Neural cell (in vitro differentiated cells): Measurements from ENCODE around the gene KRT10. TPM values are rescaled to one million over a fixed set of nuclear protein-coding genes. Genes with fewer than 3 reads are reported as not detected.

ENCODE experiments used
- H2AFZ ChIP-seq: fragments of 200-600, 300-800 bp; sonication (generic), shearing (Covaris generic); 2 replicates; pipeline ENCODE4 v1.6.0; 2014; ENCODE audit warnings: low read depth, mild to moderate bottlenecking, antibody characterized with exemption, low read length, moderate library complexity
- H3F3A ChIP-seq: fragments of 200-600 bp; shearing (Covaris generic); 2 replicates; pipeline ENCODE4 v1.6.1; 2016; ENCODE audit warnings: mild to moderate bottlenecking, moderate library complexity, mixed read lengths, antibody characterized with exemption, low read length; ENCODE audit not compliant: insufficient read depth, poor library complexity, severe bottlenecking
- H3K27ac ChIP-seq: fragments of 200-600, 300-800 bp; sonication (generic), shearing (Covaris generic); 2 replicates; pipeline ENCODE4 v1.5.1; 2014; ENCODE audit warnings: mild to moderate bottlenecking, low read length, moderate library complexity
- H3K27me3 ChIP-seq: fragments of 300-800, 200-600 bp; sonication (generic), shearing (Covaris generic); 2 replicates; pipeline ENCODE4 v1.6.0; 2014; ENCODE audit warnings: mild to moderate bottlenecking, low read depth, low read length, moderate library complexity; ENCODE audit not compliant: insufficient read depth
- H3K36me3 ChIP-seq: fragments of 300-800, 200-600 bp; sonication (generic), shearing (Covaris generic); 2 replicates; pipeline ENCODE4 v1.5.1; 2014; ENCODE audit warnings: mild to moderate bottlenecking, antibody characterized with exemption, low read length, moderate library complexity; ENCODE audit not compliant: insufficient read depth
- H3K4me2 ChIP-seq: fragments of 300-800, 200-600 bp; sonication (generic), shearing (Covaris generic); 2 replicates; pipeline ENCODE4 v1.6.0; 2014; ENCODE audit warnings: mild to moderate bottlenecking, low read length
- H3K4me3 ChIP-seq: fragments of 300-800, 200-600 bp; sonication (generic), shearing (Covaris generic); 2 replicates; pipeline ENCODE4 v1.5.1; 2014; ENCODE audit warnings: mild to moderate bottlenecking, low read length, moderate library complexity
- H3K79me2 ChIP-seq: fragments of 200-600 bp; shearing (Covaris generic); replicated peaks from 2 replicates; pipeline ENCODE4 v1.6.0; 2014; ENCODE audit warnings: mild to moderate bottlenecking, low read length, moderate library complexity; ENCODE audit not compliant: insufficient read depth
- H3K9ac ChIP-seq: fragments of 300-800, 200-600 bp; sonication (generic), shearing (Covaris generic); 2 replicates; pipeline ENCODE4 v1.6.1; 2016; ENCODE audit warnings: mild to moderate bottlenecking, low read length, mixed read lengths
- H3K9me2 ChIP-seq: fragments of 200-600 bp; shearing (Covaris generic); 2 replicates; pipeline ENCODE4 v1.6.1; 2016; ENCODE audit warnings: mild to moderate bottlenecking, low read length, mixed read lengths; ENCODE audit not compliant: insufficient read depth
- H3K9me3 ChIP-seq: fragments of 200-600, 300-800 bp; sonication (generic), shearing (Covaris generic); 2 replicates; pipeline ENCODE4 v1.6.1; 2016; ENCODE audit warnings: mild to moderate bottlenecking, mixed run types, low read length, moderate library complexity, mixed read lengths
- H4K20me1 ChIP-seq: fragments of 200-600 bp; shearing (Covaris generic); 2 replicates; pipeline ENCODE4 v1.6.1; 2016; ENCODE audit warnings: mild to moderate bottlenecking, mixed run types; ENCODE audit not compliant: insufficient read depth
- EP300 ChIP-seq: fragments of 450-650 bp; conservative IDR thresholded peaks from 2 replicates; pipeline ENCODE4 v1.6.1; 2014; ENCODE audit warnings: antibody characterized with exemption, mild to moderate bottlenecking, moderate library complexity; ENCODE audit not compliant: poor library complexity, severe bottlenecking
- EZH2 ChIP-seq: fragments of 200-600, 300-800 bp; shearing (Covaris generic), sonication (generic); IDR thresholded peaks from 2 replicates; pipeline ENCODE4 v1.6.1; 2014; ENCODE audit warnings: antibody characterized with exemption, low read length, borderline replicate concordance, mild to moderate bottlenecking; ENCODE audit not compliant: insufficient read depth, poor library complexity, severe bottlenecking
- MXI1 ChIP-seq: fragments of 450-650 bp; conservative IDR thresholded peaks from 2 replicates; pipeline ENCODE4 v1.6.1; 2014; ENCODE audit warnings: antibody characterized with exemption, mild to moderate bottlenecking; ENCODE audit not compliant: poor library complexity, severe bottlenecking
- POLR2AphosphoS5 ChIP-seq: IDR thresholded peaks from 2 replicates; pipeline ENCODE4 v1.6.1; 2012
- RAD21 ChIP-seq: fragments of 450-650 bp; conservative IDR thresholded peaks from 2 replicates; pipeline ENCODE4 v1.6.1; 2014; ENCODE audit warnings: antibody characterized with exemption, mild to moderate bottlenecking, moderate library complexity
- SMC3 ChIP-seq: fragments of 450-650 bp; conservative IDR thresholded peaks from 2 replicates; pipeline ENCODE4 v1.6.1; 2014; ENCODE audit warnings: antibody characterized with exemption, mild to moderate bottlenecking, moderate library complexity; ENCODE audit not compliant: poor library complexity
- TAF1 ChIP-seq: IDR thresholded peaks from 2 replicates; pipeline ENCODE4 v1.6.1; 2012; ENCODE audit warnings: low read depth
- polyA plus RNA-seq: library from polyadenylated mRNA; depleted of rRNA; stranded (reverse); fragments of >200 nt; gene quantifications from 2 replicates; pipeline ENCODE4 v1.2.3, GENCODE V29; 2014
- TF ChIP-seq, protein P1 (sequence below): IDR thresholded peaks from 2 replicates; pipeline ENCODE4 v1.6.1; 2012; ENCODE audit warnings: borderline replicate concordance
- TF ChIP-seq, protein P2 (sequence below): fragments of 450-650 bp; IDR thresholded peaks from 2 replicates; pipeline ENCODE4 v1.5.1; 2014; ENCODE audit warnings: antibody characterized with exemption, mild to moderate bottlenecking, moderate library complexity; ENCODE audit not compliant: poor library complexity, severe bottlenecking

The KRT10 gene
- polyA plus RNA-seq, 1 donor from 2014 or later = 54.2 TPM

DNA sequence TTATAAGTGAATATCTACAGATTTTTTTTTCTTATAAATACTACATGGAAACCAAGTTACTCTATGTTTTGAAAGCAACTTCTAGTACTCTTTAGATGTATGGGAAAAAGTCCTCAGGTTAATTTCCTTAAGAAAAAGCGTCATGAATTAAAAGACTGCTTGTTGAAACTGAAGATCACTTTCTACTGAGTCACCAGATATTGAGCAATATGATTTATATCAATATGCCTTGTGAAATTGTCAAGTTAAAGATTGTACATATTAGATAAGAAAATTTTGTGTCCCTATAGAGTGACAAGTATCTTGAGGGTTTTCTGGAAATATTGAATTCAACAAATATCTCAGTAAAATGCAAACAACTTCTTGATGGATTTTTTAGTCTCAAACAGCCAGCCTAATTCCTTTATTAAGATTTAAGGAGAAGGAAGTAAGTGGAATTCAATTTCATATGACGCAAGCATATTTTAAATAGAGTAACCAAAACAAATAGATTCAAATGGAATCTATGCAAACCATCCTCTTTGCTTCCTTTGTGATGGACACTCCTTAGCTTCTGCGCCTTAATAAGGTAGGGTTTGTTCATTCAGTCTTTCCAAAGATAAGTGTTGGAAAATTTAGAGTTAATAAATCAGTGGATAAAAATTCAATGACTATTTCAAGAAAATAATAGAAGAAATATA, 28.0 kb upstream of the KRT10 start:
- H3K27ac ChIP-seq = no peak overlapping the region
- no peak overlapping the region for H2AFZ ChIP-seq
- no peaks in the 10 kb centered on the region for H3K9me3 ChIP-seq
- TF ChIP-seq TAF1 = no peak
- H3K9ac ChIP-seq = no peak overlapping the region
- H3K4me3 ChIP-seq = no peak overlapping the region
- H3K27me3 ChIP-seq = no peaks in the 10 kb centered on the region
- H3K4me2 ChIP-seq = no peak overlapping the region
- H4K20me1 ChIP-seq = no peaks in the 10 kb centered on the region
- no peaks in the 10 kb centered on the region for H3K36me3 ChIP-seq
- no peaks in the 10 kb centered on the region for H3K79me2 ChIP-seq
- no peaks in the 10 kb centered on the region for H3K9me2 ChIP-seq
- H3F3A ChIP-seq = no peaks in the 10 kb centered on the region

DNA sequence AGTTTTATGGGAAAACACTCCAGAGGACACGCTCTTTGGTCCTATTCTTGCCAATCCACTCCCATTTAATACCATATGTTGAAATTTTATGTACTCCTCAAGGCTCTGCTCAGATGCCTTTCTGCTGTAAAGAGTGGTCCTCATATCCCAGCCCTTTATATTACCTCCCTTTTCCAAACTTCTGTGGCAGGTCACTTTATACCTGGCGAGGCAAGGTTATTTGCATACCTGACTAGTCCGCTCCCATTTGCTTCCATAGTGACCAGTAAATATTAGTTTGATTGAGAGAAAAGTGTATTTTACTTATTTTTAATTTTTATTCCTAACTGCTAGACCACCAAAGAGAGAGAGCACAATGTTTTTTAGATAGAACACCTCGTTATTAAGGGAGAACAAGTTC, 27.3 kb upstream of the KRT10 start:
- no peak overlapping the region for H3K4me3 ChIP-seq
- H3K27me3 ChIP-seq = no peaks in the 10 kb centered on the region
- no peak overlapping the region for H2AFZ ChIP-seq
- no peaks in the 10 kb centered on the region for H3K36me3 ChIP-seq
- H3F3A ChIP-seq = no peaks in the 10 kb centered on the region
- H3K9ac ChIP-seq = no peak overlapping the region
- no peaks in the 10 kb centered on the region for H3K9me2 ChIP-seq
- no peaks in the 10 kb centered on the region for H3K9me3 ChIP-seq
- H3K27ac ChIP-seq = no peak overlapping the region
- H4K20me1 ChIP-seq = no peaks in the 10 kb centered on the region
- H3K4me2 ChIP-seq = no peak overlapping the region
- no peaks in the 10 kb centered on the region for H3K79me2 ChIP-seq
- no peak for TF ChIP-seq EZH2
- no peak for TF ChIP-seq POLR2AphosphoS5

DNA sequence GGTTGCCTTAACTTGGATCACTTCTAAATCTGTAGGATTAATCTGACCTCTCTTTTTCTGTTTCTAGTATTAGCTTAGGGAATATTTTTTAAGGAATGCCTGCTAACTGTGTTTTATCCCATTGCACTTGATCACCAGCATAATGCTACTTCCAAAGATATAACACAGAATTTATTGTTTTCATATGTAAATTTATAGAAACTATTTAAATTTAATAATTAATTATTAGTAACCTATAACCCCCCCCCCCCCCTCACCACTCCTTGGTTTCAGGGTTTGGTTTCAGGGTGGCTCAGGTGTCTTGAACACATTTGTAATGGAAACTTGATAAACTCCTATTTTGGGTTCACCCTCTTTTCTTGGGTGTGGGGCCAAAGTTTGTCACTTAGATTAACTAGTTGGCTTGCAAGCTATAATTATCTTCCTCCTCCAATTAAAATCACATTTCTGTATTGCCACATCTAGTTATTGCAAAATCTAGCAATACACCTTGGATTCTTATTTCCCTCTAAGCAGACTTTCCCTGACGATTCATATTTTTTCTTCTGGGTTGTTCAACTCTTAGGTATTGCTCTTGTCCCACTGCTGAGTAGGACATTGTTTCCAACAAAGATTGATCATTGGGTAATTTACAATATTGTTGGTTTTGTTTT, 26.3 kb upstream of the KRT10 start:
- H4K20me1 ChIP-seq = no peaks in the 10 kb centered on the region
- H3K4me2 ChIP-seq = no peak overlapping the region
- TF ChIP-seq EP300 = no peak
- TF ChIP-seq TAF1 = no peak
- no peak for TF ChIP-seq EZH2
- TF ChIP-seq RAD21 = no peak
- TF ChIP-seq POLR2AphosphoS5 = no peak
- TF ChIP-seq, protein P1, sequence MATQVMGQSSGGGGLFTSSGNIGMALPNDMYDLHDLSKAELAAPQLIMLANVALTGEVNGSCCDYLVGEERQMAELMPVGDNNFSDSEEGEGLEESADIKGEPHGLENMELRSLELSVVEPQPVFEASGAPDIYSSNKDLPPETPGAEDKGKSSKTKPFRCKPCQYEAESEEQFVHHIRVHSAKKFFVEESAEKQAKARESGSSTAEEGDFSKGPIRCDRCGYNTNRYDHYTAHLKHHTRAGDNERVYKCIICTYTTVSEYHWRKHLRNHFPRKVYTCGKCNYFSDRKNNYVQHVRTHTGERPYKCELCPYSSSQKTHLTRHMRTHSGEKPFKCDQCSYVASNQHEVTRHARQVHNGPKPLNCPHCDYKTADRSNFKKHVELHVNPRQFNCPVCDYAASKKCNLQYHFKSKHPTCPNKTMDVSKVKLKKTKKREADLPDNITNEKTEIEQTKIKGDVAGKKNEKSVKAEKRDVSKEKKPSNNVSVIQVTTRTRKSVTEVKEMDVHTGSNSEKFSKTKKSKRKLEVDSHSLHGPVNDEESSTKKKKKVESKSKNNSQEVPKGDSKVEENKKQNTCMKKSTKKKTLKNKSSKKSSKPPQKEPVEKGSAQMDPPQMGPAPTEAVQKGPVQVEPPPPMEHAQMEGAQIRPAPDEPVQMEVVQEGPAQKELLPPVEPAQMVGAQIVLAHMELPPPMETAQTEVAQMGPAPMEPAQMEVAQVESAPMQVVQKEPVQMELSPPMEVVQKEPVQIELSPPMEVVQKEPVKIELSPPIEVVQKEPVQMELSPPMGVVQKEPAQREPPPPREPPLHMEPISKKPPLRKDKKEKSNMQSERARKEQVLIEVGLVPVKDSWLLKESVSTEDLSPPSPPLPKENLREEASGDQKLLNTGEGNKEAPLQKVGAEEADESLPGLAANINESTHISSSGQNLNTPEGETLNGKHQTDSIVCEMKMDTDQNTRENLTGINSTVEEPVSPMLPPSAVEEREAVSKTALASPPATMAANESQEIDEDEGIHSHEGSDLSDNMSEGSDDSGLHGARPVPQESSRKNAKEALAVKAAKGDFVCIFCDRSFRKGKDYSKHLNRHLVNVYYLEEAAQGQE = no peak
- no peak for TF ChIP-seq MXI1
- no peak for TF ChIP-seq SMC3
- TF ChIP-seq, protein P2, sequence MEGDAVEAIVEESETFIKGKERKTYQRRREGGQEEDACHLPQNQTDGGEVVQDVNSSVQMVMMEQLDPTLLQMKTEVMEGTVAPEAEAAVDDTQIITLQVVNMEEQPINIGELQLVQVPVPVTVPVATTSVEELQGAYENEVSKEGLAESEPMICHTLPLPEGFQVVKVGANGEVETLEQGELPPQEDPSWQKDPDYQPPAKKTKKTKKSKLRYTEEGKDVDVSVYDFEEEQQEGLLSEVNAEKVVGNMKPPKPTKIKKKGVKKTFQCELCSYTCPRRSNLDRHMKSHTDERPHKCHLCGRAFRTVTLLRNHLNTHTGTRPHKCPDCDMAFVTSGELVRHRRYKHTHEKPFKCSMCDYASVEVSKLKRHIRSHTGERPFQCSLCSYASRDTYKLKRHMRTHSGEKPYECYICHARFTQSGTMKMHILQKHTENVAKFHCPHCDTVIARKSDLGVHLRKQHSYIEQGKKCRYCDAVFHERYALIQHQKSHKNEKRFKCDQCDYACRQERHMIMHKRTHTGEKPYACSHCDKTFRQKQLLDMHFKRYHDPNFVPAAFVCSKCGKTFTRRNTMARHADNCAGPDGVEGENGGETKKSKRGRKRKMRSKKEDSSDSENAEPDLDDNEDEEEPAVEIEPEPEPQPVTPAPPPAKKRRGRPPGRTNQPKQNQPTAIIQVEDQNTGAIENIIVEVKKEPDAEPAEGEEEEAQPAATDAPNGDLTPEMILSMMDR = no peak
- no peak overlapping the region for H2AFZ ChIP-seq
- no peaks in the 10 kb centered on the region for H3K36me3 ChIP-seq
- H3K9me3 ChIP-seq = no peaks in the 10 kb centered on the region
- no peaks in the 10 kb centered on the region for H3K27me3 ChIP-seq
- H3F3A ChIP-seq = no peaks in the 10 kb centered on the region
- no peak overlapping the region for H3K9ac ChIP-seq
- no peak overlapping the region for H3K4me3 ChIP-seq
- H3K79me2 ChIP-seq = no peaks in the 10 kb centered on the region
- H3K9me2 ChIP-seq = no peaks in the 10 kb centered on the region
- no peak overlapping the region for H3K27ac ChIP-seq
